ENCODE data around the gene FGF6.

The FGF6 gene

GRCh38 chr12:4433745-4434058 lies 11.9 kb downstream of the FGF6 start:
- Histone ChIP-seq H3K4me3 (no peak overlapping the region), H3K36me3 (no peaks in the 10 kb centered on the region), H3K4me1 (no peaks in the 10 kb centered on the region), H3K27ac (no peak overlapping the region), H3K27me3 (peaks cover 0 to 10% of the 10 kb centered on the region in 2 donors), H3K9me3 (no peaks in the 10 kb centered on the region)
- intact Hi-C loops (cut with DNase I; ENCODE audit: low total_unique reads) = no loop called here
- no peak for TF ChIP-seq CTCF (IDR thresholded peaks at IDR 0.05)
- DNase-seq = no peak

GRCh38 chr12:4432878-4433744 lies 12.5 kb downstream of the FGF6 start:
- no peak for DNase-seq
- intact Hi-C loops (cut with DNase I; ENCODE audit: low total_unique reads) = no loop called here
- no peak for TF ChIP-seq CTCF (IDR thresholded peaks at IDR 0.05)
- Histone ChIP-seq H3K4me3 (no peak overlapping the region), H3K36me3 (no peaks in the 10 kb centered on the region), H3K27me3 (peaks cover 0 to 10% of the 10 kb centered on the region in 2 donors), H3K4me1 (no peaks in the 10 kb centered on the region), H3K27ac (no peak overlapping the region), H3K9me3 (no peaks in the 10 kb centered on the region)

- no peak for DNase-seq
- intact Hi-C loops (cut with DNase I; ENCODE audit: low total_unique reads) = no loop called here
- no peaks in the 10 kb centered on the region for H3K4me1 ChIP-seq
- no peak for TF ChIP-seq CTCF (IDR thresholded peaks at IDR 0.05)
- H3K4me3 ChIP-seq = no peak overlapping the region
- peaks cover 0 to 10% of the 10 kb centered on the region in 2 donors for H3K27me3 ChIP-seq
- no peaks in the 10 kb centered on the region for H3K36me3 ChIP-seq
- no peak overlapping the region for H3K27ac ChIP-seq
- H3K9me3 ChIP-seq = no peaks in the 10 kb centered on the region
These were observed 13.7 kb downstream of the FGF6 start for GRCh38 chr12:4431866-4432265.

GRCh38 chr12:4431436-4431835 lies 14.2 kb downstream of the FGF6 start:
- no peaks in the 10 kb centered on the region for H3K36me3 ChIP-seq
- H3K27me3 ChIP-seq = peaks cover 0 to 10% of the 10 kb centered on the region in 2 donors
- no peaks in the 10 kb centered on the region for H3K4me1 ChIP-seq
- H3K9me3 ChIP-seq = no peaks in the 10 kb centered on the region
- H3K4me3 ChIP-seq = no peak overlapping the region
- no peak overlapping the region for H3K27ac ChIP-seq
- DNase-seq = no peak
- intact Hi-C loops (cut with DNase I; ENCODE audit: low total_unique reads) = no loop called here
- no peak for TF ChIP-seq CTCF (IDR thresholded peaks at IDR 0.05)

- DNase-seq = no peak
- H3K9me3 ChIP-seq = no peaks in the 10 kb centered on the region
- intact Hi-C loops (cut with DNase I; ENCODE audit: low total_unique reads) = no loop called here
These were observed 21.2 kb downstream of the FGF6 start for GRCh38 chr12:4424422-4424821.

More at GRCh38 chr12:4424422-4424821, 21.2 kb downstream of the FGF6 start:
- no peak overlapping the region for H3K27ac ChIP-seq
- H3K4me1 ChIP-seq = no peaks in the 10 kb centered on the region
- H3K27me3 ChIP-seq = no peaks in the 10 kb centered on the region
- H3K36me3 ChIP-seq = no peaks in the 10 kb centered on the region
- H3K4me3 ChIP-seq = no peak overlapping the region
- no peak for TF ChIP-seq CTCF (IDR thresholded peaks at IDR 0.05)

Measured in tibial artery (tissue), 4 donors.